ENCODE data around the gene DNER.

DNA sequence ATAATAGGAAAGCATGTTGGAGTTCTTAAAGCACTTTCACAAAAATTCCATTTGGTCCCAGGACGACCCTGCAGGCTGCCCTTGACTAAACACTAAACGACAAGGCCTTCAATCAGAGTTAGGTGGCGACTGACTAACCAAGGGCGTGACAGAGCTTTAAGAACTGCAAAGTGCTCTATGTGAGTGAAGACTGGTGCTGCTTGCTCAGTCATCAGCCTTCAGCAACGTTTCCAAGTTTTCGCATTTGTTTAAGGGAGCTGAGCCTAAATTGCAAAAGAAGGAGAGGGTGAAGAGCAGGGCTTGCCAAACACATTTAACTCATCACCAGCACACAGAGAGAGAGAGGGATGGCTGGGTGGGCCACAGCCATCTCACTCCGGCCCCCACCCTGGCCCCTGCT lies 238.6 kb downstream of the DNER start:
- TF ChIP-seq, protein P1, sequence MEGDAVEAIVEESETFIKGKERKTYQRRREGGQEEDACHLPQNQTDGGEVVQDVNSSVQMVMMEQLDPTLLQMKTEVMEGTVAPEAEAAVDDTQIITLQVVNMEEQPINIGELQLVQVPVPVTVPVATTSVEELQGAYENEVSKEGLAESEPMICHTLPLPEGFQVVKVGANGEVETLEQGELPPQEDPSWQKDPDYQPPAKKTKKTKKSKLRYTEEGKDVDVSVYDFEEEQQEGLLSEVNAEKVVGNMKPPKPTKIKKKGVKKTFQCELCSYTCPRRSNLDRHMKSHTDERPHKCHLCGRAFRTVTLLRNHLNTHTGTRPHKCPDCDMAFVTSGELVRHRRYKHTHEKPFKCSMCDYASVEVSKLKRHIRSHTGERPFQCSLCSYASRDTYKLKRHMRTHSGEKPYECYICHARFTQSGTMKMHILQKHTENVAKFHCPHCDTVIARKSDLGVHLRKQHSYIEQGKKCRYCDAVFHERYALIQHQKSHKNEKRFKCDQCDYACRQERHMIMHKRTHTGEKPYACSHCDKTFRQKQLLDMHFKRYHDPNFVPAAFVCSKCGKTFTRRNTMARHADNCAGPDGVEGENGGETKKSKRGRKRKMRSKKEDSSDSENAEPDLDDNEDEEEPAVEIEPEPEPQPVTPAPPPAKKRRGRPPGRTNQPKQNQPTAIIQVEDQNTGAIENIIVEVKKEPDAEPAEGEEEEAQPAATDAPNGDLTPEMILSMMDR (IDR thresholded peaks at IDR 0.05; ENCODE audit: low read depth, low read length), result no peak
- TF ChIP-seq POLR2A (IDR thresholded peaks at IDR 0.05; ENCODE audit: extremely low read depth, insufficient read length) (no peak), MYC (IDR thresholded peaks at IDR 0.05; ENCODE audit: low read depth, low read length) (no peak)
- TF ChIP-seq, protein P2, sequence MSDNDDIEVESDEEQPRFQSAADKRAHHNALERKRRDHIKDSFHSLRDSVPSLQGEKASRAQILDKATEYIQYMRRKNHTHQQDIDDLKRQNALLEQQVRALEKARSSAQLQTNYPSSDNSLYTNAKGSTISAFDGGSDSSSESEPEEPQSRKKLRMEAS (IDR thresholded peaks at IDR 0.05; ENCODE audit: low read depth, low read length), result no peak

All from NB4 (cell line).